ENCODE measurements around the gene PNP. TPM values are rescaled to one million over a fixed set of nuclear protein-coding genes. Genes with fewer than 3 reads are reported as not detected.
"Not testable (repeated sequence)": the region's sequence is repeated elsewhere in the genome, so short reads cannot be mapped to it uniquely, and the experiment has no call there.

The PNP gene
- total RNA-seq, 2 experiments from 2014 or later: 173 to 194 TPM

DNA sequence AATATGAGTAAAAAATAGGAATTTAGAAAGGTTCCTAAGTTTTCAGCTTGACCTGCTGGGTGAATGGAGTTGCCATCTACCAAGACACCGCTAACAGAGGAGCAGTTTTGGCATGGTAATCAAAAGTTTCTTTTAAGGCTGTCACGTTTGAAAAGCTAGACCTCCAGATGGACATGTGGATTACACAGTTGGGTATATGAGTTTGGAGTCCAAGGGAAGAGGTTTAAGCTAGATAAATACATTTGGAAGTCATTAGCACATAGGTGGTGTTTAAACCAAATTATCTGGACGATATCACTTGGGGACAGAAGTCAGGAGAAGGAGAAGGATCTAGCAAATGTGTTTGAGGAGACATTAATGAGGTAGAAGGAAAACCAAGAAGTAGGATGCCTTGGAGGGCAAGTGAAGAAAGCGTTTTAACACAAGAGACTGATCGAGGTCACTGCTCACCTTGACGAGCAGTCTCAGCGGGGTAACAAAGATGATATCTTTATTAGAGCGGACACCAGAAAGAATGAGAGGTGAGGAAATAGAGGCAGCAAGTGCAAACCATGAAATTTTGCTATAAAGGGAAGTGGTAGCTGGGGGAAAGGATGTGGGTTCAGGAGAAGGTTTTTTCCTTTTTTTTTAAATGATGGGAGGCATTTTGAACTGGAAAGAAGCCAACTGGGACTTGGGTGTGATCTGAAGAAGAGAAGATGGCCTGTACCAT is 17.6 kb downstream of the PNP start:
- ATAC-seq: no peak
- CTCF ChIA-PET: interaction anchor here (0.7 to 1.9 kb wide), 9 partner anchors 8 to 101 kb away, joined by 3 to 7 read pairs (median 4); partner anchors contain the start of genes APEX1, OSGEP, PIP4P1 and PNP
- peak overlapping the region; percentile 8 for H3K4me3 Mint-ChIP-seq
- H3K9me3 Mint-ChIP-seq (ENCODE audit: low read depth): no peaks in the 10 kb centered on the region
- H3K4me1 Mint-ChIP-seq: peaks cover 53% of the 10 kb centered on the region
- no peak for DNase-seq
- peak overlapping the region; percentile 27 for H3K27ac Mint-ChIP-seq
- no peaks in the 10 kb centered on the region for H3K27me3 Mint-ChIP-seq
- peaks cover 1% of the 10 kb centered on the region for H3K36me3 Mint-ChIP-seq

DNA sequence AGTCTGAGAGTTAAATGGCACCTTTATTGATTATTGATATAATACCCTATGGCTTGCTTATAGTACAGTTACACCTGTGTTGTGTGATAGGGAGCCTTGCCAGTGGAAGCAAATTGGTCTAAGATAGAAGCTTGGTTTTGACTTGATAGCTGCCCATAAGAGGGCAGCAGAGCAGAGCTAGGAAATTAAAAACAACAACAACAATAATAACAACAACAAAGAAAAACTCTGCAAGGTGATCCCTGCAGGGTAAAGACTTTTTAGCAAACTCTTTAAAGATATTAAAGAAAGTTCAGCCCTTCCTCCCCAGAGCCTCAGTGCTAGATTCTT is 18.2 kb downstream of the PNP start:
- no peak overlapping the region for H3K4me3 Mint-ChIP-seq
- ATAC-seq (no peak), DNase-seq (no peak)
- H3K27ac Mint-ChIP-seq: peak overlapping the region; percentile 14
- no peaks in the 10 kb centered on the region for H3K27me3 Mint-ChIP-seq
- CTCF ChIA-PET: interaction anchor here (1.2 to 1.9 kb wide), 8 partner anchors 9 to 100 kb away, joined by 3 to 7 read pairs (median 4); partner anchors contain the start of genes APEX1, OSGEP, PNP and RNASE11
- peaks cover 56% of the 10 kb centered on the region for H3K4me1 Mint-ChIP-seq
- H3K36me3 Mint-ChIP-seq: peaks cover 1% of the 10 kb centered on the region
- H3K9me3 Mint-ChIP-seq (ENCODE audit: low read depth): no peaks in the 10 kb centered on the region

DNA sequence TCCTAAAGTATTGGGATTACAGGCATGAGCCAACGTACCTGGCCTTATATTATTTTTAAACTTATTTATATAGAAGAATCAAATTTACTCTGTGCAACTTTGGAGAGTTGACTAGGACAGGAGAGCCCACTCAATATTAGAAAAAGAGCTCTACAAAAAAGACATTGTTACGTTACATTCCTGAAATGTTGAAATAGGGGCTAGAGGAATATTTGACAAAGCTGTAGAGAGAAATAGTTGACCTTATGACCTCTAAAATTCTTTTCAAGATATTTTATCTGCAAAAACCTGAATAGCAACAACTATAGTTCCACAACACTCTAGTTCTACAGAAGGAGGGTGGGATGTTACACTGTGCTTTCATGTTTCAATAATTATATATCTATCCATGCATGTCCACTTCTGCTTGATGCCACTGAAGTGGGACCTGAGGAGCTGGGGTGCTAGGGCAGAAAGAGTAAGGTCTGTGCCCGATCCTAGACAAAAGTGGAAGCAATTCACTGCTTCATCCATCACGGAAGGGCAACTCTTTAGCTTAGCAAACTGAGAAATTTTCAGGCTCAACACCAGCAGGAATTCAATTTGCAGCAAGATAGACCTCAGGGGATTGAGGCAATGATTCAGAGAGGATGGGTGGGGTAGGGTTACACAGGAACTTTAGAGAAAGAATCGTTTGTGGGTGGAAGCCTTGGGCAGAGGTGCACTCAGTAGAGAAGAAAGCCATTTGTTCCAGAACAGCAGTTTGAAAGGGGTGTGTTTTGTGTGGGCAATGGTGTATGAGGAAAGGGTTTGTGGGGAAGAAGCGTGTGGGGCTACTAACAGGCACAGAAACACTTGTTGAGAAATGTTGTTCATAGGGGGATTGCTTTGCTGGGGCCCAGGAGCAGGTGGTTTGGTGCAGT is 20.1 kb downstream of the PNP start:
- H3K27ac Mint-ChIP-seq: peak overlapping the region; percentile 85
- ATAC-seq: peak; percentile 70
- H3K4me3 Mint-ChIP-seq: peak overlapping the region; percentile 6
- peaks cover 70% of the 10 kb centered on the region for H3K4me1 Mint-ChIP-seq
- CTCF ChIA-PET: interaction anchor here (0.8 to 1.6 kb wide), 9 partner anchors 11 to 162 kb away, joined by 3 to 5 read pairs (median 3); partner anchors contain the start of genes PARP2, PIP4P1 and RNASE10
- H3K36me3 Mint-ChIP-seq: peaks cover 1% of the 10 kb centered on the region
- DNase-seq: peak; percentile 56
- no peaks in the 10 kb centered on the region for H3K9me3 Mint-ChIP-seq (ENCODE audit: low read depth)
- H3K27me3 Mint-ChIP-seq: no peaks in the 10 kb centered on the region

DNA sequence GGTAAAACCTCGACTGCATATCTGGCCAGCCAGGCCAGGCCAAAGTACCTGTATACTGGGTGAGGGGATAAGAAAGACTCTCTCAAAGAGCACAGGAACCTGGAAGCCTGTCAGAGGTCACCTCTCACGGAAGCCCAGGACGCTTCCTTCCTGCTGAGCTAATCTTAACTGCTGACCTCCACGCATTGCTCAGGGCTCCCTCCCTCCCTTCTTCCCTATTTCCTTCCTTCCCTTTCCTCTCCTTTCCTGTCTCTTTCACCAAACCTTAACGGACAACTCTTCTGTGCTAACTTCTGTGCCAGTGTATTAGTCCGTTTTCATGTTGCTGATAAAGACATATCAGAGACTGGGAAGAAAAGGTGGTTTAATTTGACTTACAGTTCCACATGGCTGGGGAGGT is 21.4 kb downstream of the PNP start:
- DNase-seq (no peak), ATAC-seq (no peak)
- peaks cover 1% of the 10 kb centered on the region for H3K36me3 Mint-ChIP-seq
- CTCF ChIA-PET: interaction anchor here (1.0 to 1.3 kb wide), 4 partner anchors 14 to 147 kb away, joined by 3 to 5 read pairs (median 4); partner anchors contain the start of genes PARP2, PIP4P1 and RNASE10
- H3K27ac Mint-ChIP-seq: peak overlapping the region; percentile 85
- no peaks in the 10 kb centered on the region for H3K9me3 Mint-ChIP-seq (ENCODE audit: low read depth)
- H3K4me1 Mint-ChIP-seq: peaks cover 78% of the 10 kb centered on the region
- no peaks in the 10 kb centered on the region for H3K27me3 Mint-ChIP-seq
- peak overlapping the region; percentile 21 for H3K4me3 Mint-ChIP-seq

DNA sequence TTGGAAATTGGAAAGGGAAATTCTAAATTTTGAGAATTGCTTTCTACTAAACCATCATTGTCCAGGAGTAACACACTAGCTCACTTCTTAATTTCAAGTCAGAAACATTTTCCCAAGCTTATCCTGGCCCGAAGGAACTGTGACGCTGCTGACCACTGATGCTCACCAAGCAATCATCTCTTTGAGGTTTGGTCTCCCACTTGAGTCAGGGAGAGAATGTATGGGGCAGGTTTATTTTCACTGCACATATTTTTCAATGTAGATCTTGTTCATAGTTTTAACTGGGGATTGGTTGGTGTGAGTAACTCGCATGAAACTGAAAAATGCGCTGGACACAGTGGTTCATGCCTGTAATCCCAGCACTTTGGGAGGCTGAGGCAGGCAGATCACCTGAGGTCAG is 23.3 kb downstream of the PNP start:
- H3K4me3 Mint-ChIP-seq: no peak overlapping the region
- no peaks in the 10 kb centered on the region for H3K27me3 Mint-ChIP-seq
- H3K27ac Mint-ChIP-seq: no peak overlapping the region
- H3K9me3 Mint-ChIP-seq (ENCODE audit: low read depth): no peaks in the 10 kb centered on the region
- DNase-seq (no peak), ATAC-seq (no peak)
- CTCF ChIA-PET: no interaction called here
- H3K4me1 Mint-ChIP-seq: peaks cover 72% of the 10 kb centered on the region
- H3K36me3 Mint-ChIP-seq: peaks cover 1% of the 10 kb centered on the region

- H3K4me3 Mint-ChIP-seq: no peak overlapping the region
- H3K27me3 Mint-ChIP-seq: no peaks in the 10 kb centered on the region
- DNase-seq: no peak
- H3K27ac Mint-ChIP-seq: no peak overlapping the region
- no peaks in the 10 kb centered on the region for H3K9me3 Mint-ChIP-seq (ENCODE audit: low read depth)
- H3K4me1 Mint-ChIP-seq: peaks cover 65% of the 10 kb centered on the region
- CTCF ChIA-PET: no interaction called here
- H3K36me3 Mint-ChIP-seq: peaks cover 1% of the 10 kb centered on the region
- no peak for ATAC-seq
Measured at GRCh38 chr14:20493634-20494033, 24.4 kb downstream of the PNP start.

DNA sequence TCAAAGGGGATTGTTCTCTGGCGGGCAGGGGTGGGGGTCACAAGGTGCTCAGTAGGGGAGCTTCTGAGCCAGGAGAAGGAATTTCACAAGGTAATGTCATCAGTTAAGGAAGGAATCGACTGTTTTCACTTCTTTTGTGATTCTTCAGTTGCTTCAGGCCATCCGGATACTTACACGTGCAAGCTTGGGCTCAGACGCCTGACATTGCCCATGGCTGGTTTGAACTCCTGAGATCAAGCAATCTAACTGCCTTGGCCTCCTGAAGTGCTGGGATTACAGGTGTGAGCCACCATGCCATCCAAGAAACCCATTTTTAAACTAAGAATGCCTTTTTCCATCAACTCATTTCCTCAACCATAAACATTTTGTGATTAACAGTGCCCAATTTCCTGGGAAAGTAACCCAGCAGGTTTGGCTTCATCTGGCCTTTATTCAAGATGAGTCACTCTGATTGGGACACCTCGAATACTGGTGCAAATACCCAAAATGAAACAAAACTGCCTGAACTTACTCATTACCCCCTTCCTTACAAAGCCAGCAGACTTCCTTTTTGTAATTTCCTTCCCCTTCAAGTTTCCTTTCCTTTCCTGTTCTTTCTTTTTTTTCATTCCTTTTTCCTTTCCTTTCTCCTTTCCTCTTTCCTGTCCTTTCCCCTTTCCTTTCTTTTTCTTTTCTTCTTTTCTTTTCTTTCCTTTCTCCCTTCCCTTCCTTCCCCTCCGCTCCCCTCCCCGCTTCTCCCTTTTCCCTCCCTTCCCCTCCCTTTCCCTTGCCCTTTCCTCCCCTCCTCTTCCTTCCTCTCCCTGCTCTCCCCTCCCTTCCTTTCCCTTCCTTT is 25.9 kb downstream of the PNP start:
- CTCF ChIA-PET: interaction anchor here (1.2 to 1.4 kb wide), 2 partner anchors 36 to 476 kb away, joined by 3 to 5 read pairs; no protein-coding TSS in a partner anchor
- peak overlapping the region; percentile 3 for H3K27ac Mint-ChIP-seq

DNA sequence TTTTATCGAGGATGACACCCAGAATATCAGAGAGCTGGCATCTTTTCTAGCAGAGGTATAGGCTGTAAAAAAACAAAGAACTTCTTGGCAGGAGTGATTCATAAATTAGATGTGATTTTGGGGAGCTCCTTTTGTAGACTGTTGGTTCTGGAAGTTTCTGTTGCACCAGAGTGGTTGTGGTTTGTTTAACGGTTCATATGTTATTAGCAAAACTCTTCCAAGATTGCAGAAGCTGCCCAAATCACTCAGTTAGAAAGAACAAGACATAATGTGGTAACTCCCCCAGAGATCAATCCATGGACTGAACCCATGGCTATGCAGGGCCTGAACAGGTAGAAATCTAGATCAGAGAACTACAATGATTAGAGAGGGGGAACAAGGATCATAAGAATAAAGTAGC is 29.4 kb downstream of the PNP start:
- H3K4me3 Mint-ChIP-seq: no peak overlapping the region
- DNase-seq: no peak
- ATAC-seq: no peak
- CTCF ChIA-PET: no interaction called here
- H3K4me1 Mint-ChIP-seq: peaks cover 30% of the 10 kb centered on the region
- no peak overlapping the region for H3K27ac Mint-ChIP-seq
- H3K36me3 Mint-ChIP-seq: no peaks in the 10 kb centered on the region
- peaks cover 2% of the 10 kb centered on the region for H3K27me3 Mint-ChIP-seq
- no peaks in the 10 kb centered on the region for H3K9me3 Mint-ChIP-seq (ENCODE audit: low read depth)

More for the DNA sequence above, 25.9 kb downstream of the PNP start:
- peaks cover 59% of the 10 kb centered on the region for H3K4me1 Mint-ChIP-seq
- no peak overlapping the region for H3K4me3 Mint-ChIP-seq
- H3K9me3 Mint-ChIP-seq (ENCODE audit: low read depth): no peaks in the 10 kb centered on the region
- H3K27me3 Mint-ChIP-seq: no peaks in the 10 kb centered on the region
- DNase-seq (no peak), ATAC-seq (no peak)
- H3K36me3 Mint-ChIP-seq: peaks cover 1% of the 10 kb centered on the region

DNA sequence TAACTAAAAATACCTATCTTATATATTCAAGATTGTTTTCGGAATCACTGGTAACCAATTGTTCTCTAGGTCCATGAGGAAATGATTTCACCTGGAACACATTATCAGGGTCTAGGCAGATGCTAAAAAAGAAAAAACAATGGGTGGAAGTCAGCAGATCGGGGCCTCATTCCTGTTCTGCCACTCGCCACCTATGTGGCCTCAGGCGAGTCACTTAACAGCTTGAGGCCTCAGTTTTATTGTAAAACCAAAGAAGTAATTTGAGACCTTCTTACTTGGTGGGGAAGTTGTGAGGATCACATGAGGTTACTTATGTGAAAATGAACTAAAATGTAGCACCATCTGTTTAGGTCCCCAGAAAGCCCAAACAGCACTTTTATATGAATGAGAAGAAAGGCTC is 29.9 kb downstream of the PNP start:
- Mint-ChIP-seq H3K36me3 (no peaks in the 10 kb centered on the region), H3K27ac (no peak overlapping the region), H3K9me3 (ENCODE audit: low read depth) (no peaks in the 10 kb centered on the region), H3K4me1 (peaks cover 26% of the 10 kb centered on the region), H3K4me3 (no peak overlapping the region), H3K27me3 (peaks cover 7% of the 10 kb centered on the region)
- ATAC-seq: no peak
- no peak for DNase-seq
- CTCF ChIA-PET: no interaction called here

DNA sequence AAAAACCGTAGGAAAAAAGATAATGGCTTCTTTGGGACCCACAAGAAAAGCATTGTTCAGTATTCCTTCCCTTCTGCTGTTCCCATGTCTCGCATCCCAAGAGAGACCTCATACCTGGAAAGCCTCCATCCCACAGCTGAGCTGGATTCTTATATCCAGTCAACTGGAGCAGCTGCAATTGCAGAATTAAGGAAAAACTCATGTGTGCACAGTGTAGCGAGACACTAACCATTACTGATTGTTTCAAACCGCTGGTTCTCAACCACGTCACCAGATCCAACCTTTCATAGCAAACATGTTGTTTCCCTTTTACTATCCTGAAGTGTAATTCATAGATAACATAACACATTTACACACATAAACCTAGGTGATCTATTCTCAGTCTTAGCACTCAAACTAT is 30.7 kb downstream of the PNP start:
- H3K36me3 Mint-ChIP-seq: no peaks in the 10 kb centered on the region
- ATAC-seq (no peak), DNase-seq (no peak)
- H3K4me3 Mint-ChIP-seq: no peak overlapping the region
- no peaks in the 10 kb centered on the region for H3K9me3 Mint-ChIP-seq (ENCODE audit: low read depth)
- peaks cover 20% of the 10 kb centered on the region for H3K4me1 Mint-ChIP-seq
- H3K27me3 Mint-ChIP-seq: peaks cover 9% of the 10 kb centered on the region
- CTCF ChIA-PET: no interaction called here
- no peak overlapping the region for H3K27ac Mint-ChIP-seq

- H3K36me3 Mint-ChIP-seq: no peaks in the 10 kb centered on the region
- CTCF ChIA-PET: no interaction called here
- peaks cover 9% of the 10 kb centered on the region for H3K4me1 Mint-ChIP-seq
- no peak for ATAC-seq
- DNase-seq: no peak
- no peak overlapping the region for H3K4me3 Mint-ChIP-seq
- no peak overlapping the region for H3K27ac Mint-ChIP-seq
- H3K9me3 Mint-ChIP-seq (ENCODE audit: low read depth): no peaks in the 10 kb centered on the region
- peaks cover 9% of the 10 kb centered on the region for H3K27me3 Mint-ChIP-seq
Measured at GRCh38 chr14:20501346-20501745, 32.1 kb downstream of the PNP start.

DNA sequence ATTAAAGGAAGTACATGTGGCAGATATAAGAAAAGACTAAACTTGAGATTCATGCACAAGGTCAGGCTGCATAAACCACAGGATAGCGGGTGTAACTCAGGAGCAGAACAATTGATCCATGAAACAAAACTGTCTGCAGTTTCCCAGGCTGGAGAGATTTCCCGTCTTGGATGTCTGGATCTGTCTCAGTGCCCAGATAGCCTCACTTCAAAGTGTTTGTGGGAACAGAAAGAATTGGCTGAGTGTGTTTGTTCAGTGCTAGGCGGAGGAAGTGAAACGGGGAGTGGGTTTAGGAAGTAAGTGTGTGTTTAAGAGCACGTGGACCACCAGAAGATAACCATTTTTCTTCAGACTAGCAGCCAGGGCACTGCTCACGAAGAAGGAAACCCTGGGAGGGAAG is 34.7 kb downstream of the PNP start:
- ATAC-seq (no peak), DNase-seq (no peak)
- Mint-ChIP-seq H3K36me3 (no peaks in the 10 kb centered on the region), H3K27ac (no peak overlapping the region), H3K4me1 (peaks cover 4% of the 10 kb centered on the region), H3K4me3 (no peak overlapping the region), H3K27me3 (peaks cover 9% of the 10 kb centered on the region), H3K9me3 (ENCODE audit: low read depth) (no peaks in the 10 kb centered on the region)
- CTCF ChIA-PET: interaction anchor here (1.5 kb wide), 1 partner anchor 14 kb away, joined by 3 read pairs; no protein-coding TSS in a partner anchor

DNA sequence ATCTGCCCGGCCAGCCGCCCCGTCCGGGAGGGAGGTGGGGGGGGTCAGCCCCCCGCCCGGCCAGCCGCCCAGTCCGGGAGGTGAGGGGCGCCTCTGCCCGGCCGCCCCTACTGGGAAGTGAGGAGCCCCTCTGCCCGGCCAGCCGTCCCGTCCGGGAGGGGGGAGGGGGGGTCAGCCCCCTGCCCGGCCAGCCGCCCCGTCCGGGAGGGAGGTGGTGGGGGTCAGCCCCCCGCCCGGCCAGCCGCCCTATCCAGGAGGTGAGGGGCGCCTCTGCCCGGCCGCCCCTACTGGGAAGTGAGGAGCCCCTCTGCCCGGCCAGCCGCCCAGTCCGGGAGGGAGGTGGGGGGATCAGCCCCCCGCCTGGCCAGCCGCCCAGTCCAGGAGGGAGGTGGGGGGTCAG is 37.1 kb downstream of the PNP start:
- H3K9me3 Mint-ChIP-seq (ENCODE audit: low read depth); H3K36me3 Mint-ChIP-seq; CTCF ChIA-PET; H3K4me1 Mint-ChIP-seq; H3K4me3 Mint-ChIP-seq; DNase-seq; ATAC-seq; H3K27ac Mint-ChIP-seq: not testable (repeated sequence)
- peaks cover 12% of the 10 kb centered on the region for H3K27me3 Mint-ChIP-seq
